NCI-H345 (cell line): ENCODE measurements around the gene ATRX.
"Not testable (repeated sequence)": the region's sequence is repeated elsewhere in the genome, so short reads cannot be mapped to it uniquely, and the experiment has no call there.

Source experiments
- DNase-seq: peaks from one replicate; lab custom pipeline; 2025; lab: John Stamatoyannopoulos, UW

The ATRX gene

GRCh38 chrX:77785486-77786364 lies at the start of gene ATRX:
Gene ATRX (minus strand): TSS chrX:77786216. CDS start chrX:77786001, 215 bp downstream.
- peak; percentile 88 for DNase-seq

GRCh38 chrX:77831544-77831943 lies 45.5 kb upstream of the ATRX start:
- not testable (repeated sequence) for DNase-seq

- not testable (repeated sequence) for DNase-seq
Measured at GRCh38 chrX:77821989-77822388, 36.0 kb upstream of the ATRX start.

GRCh38 chrX:77820091-77820727 lies 34.2 kb upstream of the ATRX start:
- no peak for DNase-seq

GRCh38 chrX:77814210-77814609 lies 28.2 kb upstream of the ATRX start:
- DNase-seq: no peak

- no peak for DNase-seq
Measured at GRCh38 chrX:77802201-77802600, 16.2 kb upstream of the ATRX start.

- no peak for DNase-seq
Measured at GRCh38 chrX:77795124-77795523, 9.1 kb upstream of the ATRX start.

GRCh38 chrX:77793946-77794345 lies 7.9 kb upstream of the ATRX start:
- DNase-seq: no peak

- no peak for DNase-seq
Measured at GRCh38 chrX:77788050-77788449, 2.0 kb upstream of the ATRX start.

GRCh38 chrX:77786365-77786680 lies 307 bp upstream of the ATRX start:
- no peak for DNase-seq

GRCh38 chrX:77779695-77780094 lies 6.3 kb downstream of the ATRX start:
- no peak for DNase-seq

- DNase-seq: no peak
Measured at GRCh38 chrX:77776659-77777058, 9.4 kb downstream of the ATRX start.

- no peak for DNase-seq
Measured at GRCh38 chrX:77771601-77772000, 14.4 kb downstream of the ATRX start.

- no peak for DNase-seq
Measured at GRCh38 chrX:77768787-77769186, 17.2 kb downstream of the ATRX start.

GRCh38 chrX:77766212-77766611 lies 19.8 kb downstream of the ATRX start:
- not testable (repeated sequence) for DNase-seq

GRCh38 chrX:77755561-77755960 lies 30.5 kb downstream of the ATRX start:
- no peak for DNase-seq

- DNase-seq: not testable (repeated sequence)
Measured at GRCh38 chrX:77753942-77754341, 32.1 kb downstream of the ATRX start.

- DNase-seq: no peak
Measured at GRCh38 chrX:77749695-77750094, 36.3 kb downstream of the ATRX start.

GRCh38 chrX:77743720-77744119 lies 42.3 kb downstream of the ATRX start:
- no peak for DNase-seq

- no peak for DNase-seq
Measured at GRCh38 chrX:77742788-77743476, 43.1 kb downstream of the ATRX start.

- DNase-seq: no peak
Measured at GRCh38 chrX:77740376-77740905, 45.6 kb downstream of the ATRX start.

GRCh38 chrX:77733342-77733741 lies 52.7 kb downstream of the ATRX start:
- no peak for DNase-seq
